HCT116 (cell line): Measurements from ENCODE around the gene SLC26A2. TPM values are rescaled to one million over a fixed set of nuclear protein-coding genes. Genes with fewer than 3 reads are reported as not detected.

ENCODE experiments used
- ATAC-seq: fragments of 200-7000 bp; cut with Tn5 transposase; 2 replicates; pipeline ENCODE4 v1.9.1; 2020; ENCODE audit warnings: mild to moderate bottlenecking, moderate library complexity
- BruUV-seq: library from RNA; stranded (reverse); fragments of 400-500 nt; replicated peaks from 2 replicates; lab custom pipeline; 2021; lab: Mats Ljungman, UMichigan
- CTCF ChIA-PET: fragments of 300-600 bp; sonication (Branson Sonifier 250); formaldehyde crosslinking; loops from one replicate; lab custom pipeline; 2021; ENCODE audit warnings: antibody characterized with exemption; lab: Charles Lee
- POLR2A ChIA-PET: fragments of 300-600, 350-600 bp; sonication (Branson Sonifier 250); formaldehyde crosslinking; loops from one replicate; lab custom pipeline; 2021; ENCODE audit warnings: antibody characterized with exemption; lab: Charles Lee
- RAD21 ChIA-PET, 2 experiments: fragments of 300-600 bp; sonication (Branson Sonifier 250); formaldehyde crosslinking; loops; one replicate each; lab custom pipeline; 2023; ENCODE audit warnings: low total read pairs in 2 of 2; ENCODE audit not compliant: uncharacterized antibody in 2 of 2, unreplicated experiment in 2 of 2, low non-redundant PET in 1 of 2; lab: Charles Lee
- DNase-seq: peaks from one replicate; pipeline ENCODE4 v3.0.0-alpha.2; 2010; ENCODE audit warnings: low read depth, low spot score
- H2AFZ ChIP-seq: fragments of 200-600 bp; shearing (Covaris generic), sonication (generic); 2 replicates; pipeline ENCODE4 v1.6.1; 2017; ENCODE audit warnings: low read depth, mixed run types, mixed read lengths, antibody characterized with exemption, low read length; ENCODE audit not compliant: poor library complexity, severe bottlenecking
- H3K27ac ChIP-seq: 2 replicates; pipeline ENCODE4 v1.5.1; 2012; ENCODE audit warnings: low read depth, low read length
- H3K27me3 ChIP-seq: fragments of 200-600 bp; sonication (generic); 2 replicates; pipeline ENCODE4 v1.6.1; 2016; ENCODE audit warnings: mixed run types, low read length, mixed read lengths; ENCODE audit not compliant: insufficient read depth
- H3K36me3 ChIP-seq, 2 experiments: fragments of 200-500 bp in 1 of 2; fragments of 200-600 bp in 1 of 2; sonication (Bioruptor generic) in 1 of 2; sonication (generic) in 1 of 2; 2 replicates each; pipeline versions ENCODE4 v1.5.1 to v1.6.1; 2014 to 2016; ENCODE audit warnings: low read length in 2 of 2, inconsistent platforms in 1 of 2, mixed read lengths in 1 of 2, mixed run types in 1 of 2; ENCODE audit not compliant: insufficient read depth in 2 of 2, control insufficient read depth in 1 of 2
- H3K4me1 ChIP-seq, 2 experiments: fragments of 200-600 bp in 1 of 2; sonication (generic) in 1 of 2; 2 replicates each; pipeline versions ENCODE4 v1.5.1 to v1.6.1; 2012 to 2017; ENCODE audit warnings: low read length in 2 of 2, inconsistent platforms in 1 of 2, mild to moderate bottlenecking in 1 of 2, mixed read lengths in 1 of 2, mixed run types in 1 of 2, moderate library complexity in 1 of 2; ENCODE audit not compliant: insufficient read depth in 2 of 2, control insufficient read depth in 1 of 2
- H3K4me2 ChIP-seq: fragments of 200-600 bp; sonication (generic); 2 replicates; pipeline ENCODE4 v1.6.1; 2017; ENCODE audit warnings: mixed run types, low read length, mixed read lengths
- H3K4me3 ChIP-seq, 2 experiments: fragments of 200-600 bp in 1 of 2; sonication (generic) in 1 of 2; replicated peaks in 1 of 2; 2 replicates each; pipeline ENCODE4 v1.5.1; 2011 to 2016; ENCODE audit warnings: low read length in 2 of 2, control low read depth in 1 of 2, low read depth in 1 of 2, mild to moderate bottlenecking in 1 of 2, mixed read lengths in 1 of 2, mixed run types in 1 of 2
- H3K79me2 ChIP-seq: fragments of 200-600 bp; sonication (generic); 2 replicates; pipeline ENCODE4 v1.6.1; 2017; ENCODE audit warnings: mild to moderate bottlenecking, mixed run types, low read length, moderate library complexity, mixed read lengths; ENCODE audit not compliant: insufficient read depth
- H3K9ac ChIP-seq: fragments of 200-600 bp; sonication (generic); 2 replicates; pipeline ENCODE4 v1.6.1; 2016; ENCODE audit warnings: low read length, mixed read lengths
- H3K9me2 ChIP-seq: fragments of 200-600 bp; sonication (generic), shearing (Covaris generic); 2 replicates; pipeline ENCODE4 v1.6.1; 2017; ENCODE audit warnings: mixed run types, mild to moderate bottlenecking, moderate library complexity; ENCODE audit not compliant: insufficient read depth
- H3K9me3 ChIP-seq, 2 experiments: fragments of 200-500 bp in 1 of 2; fragments of 200-600 bp in 1 of 2; sonication (Bioruptor generic) in 1 of 2; sonication (generic) in 1 of 2; 2 replicates each; pipeline ENCODE4 v1.6.1; 2014 to 2017; ENCODE audit warnings: low read length in 2 of 2, mixed read lengths in 2 of 2, inconsistent platforms in 1 of 2, low read depth in 1 of 2, mild to moderate bottlenecking in 1 of 2, mixed run types in 1 of 2, moderate library complexity in 1 of 2; ENCODE audit not compliant: control insufficient read depth in 1 of 2, insufficient read depth in 1 of 2
- H4K20me1 ChIP-seq: fragments of 200-600 bp; sonication (generic), shearing (Covaris generic); 2 replicates; pipeline ENCODE4 v1.6.1; 2017; ENCODE audit warnings: mixed run types, mild to moderate bottlenecking, moderate library complexity; ENCODE audit not compliant: insufficient read depth
- CBX3 ChIP-seq: IDR thresholded peaks from 2 replicates; pipeline ENCODE4 v1.6.1; 2012; ENCODE audit warnings: low read depth
- EGR1 ChIP-seq: IDR thresholded peaks from 2 replicates; pipeline ENCODE4 v1.6.1; 2012; ENCODE audit warnings: low read depth
- EZH2 ChIP-seq: fragments of 200-600 bp; sonication (generic); IDR thresholded peaks from 2 replicates; pipeline ENCODE4 v1.6.1; 2017; ENCODE audit warnings: antibody characterized with exemption, mixed run types
- EZH2phosphoT487 ChIP-seq: fragments of 200-600 bp; IDR thresholded peaks from 2 replicates; pipeline ENCODE4 v1.6.1; 2018; ENCODE audit warnings: antibody characterized with exemption, borderline replicate concordance
- FOSL1 ChIP-seq: IDR thresholded peaks from 2 replicates; pipeline ENCODE4 v1.6.1; 2012; ENCODE audit warnings: low read depth
- JUND ChIP-seq: IDR thresholded peaks from 2 replicates; pipeline ENCODE4 v1.6.1; 2012
- POLR2A ChIP-seq: IDR thresholded peaks from 2 replicates; pipeline ENCODE4 v1.7.0; 2011; ENCODE audit warnings: borderline replicate concordance; ENCODE audit not compliant: insufficient read depth, insufficient read length; ENCODE audit errors: extremely low read depth
- POLR2AphosphoS5 ChIP-seq: IDR thresholded peaks from 2 replicates; pipeline ENCODE4 v1.6.1; 2011; ENCODE audit warnings: mild to moderate bottlenecking, low read depth, low read length, moderate library complexity
- RAD21 ChIP-seq: IDR thresholded peaks from 2 replicates; pipeline ENCODE4 v1.6.1; 2012; ENCODE audit warnings: low read depth, mild to moderate bottlenecking
- TCF7L2 ChIP-seq: IDR thresholded peaks from 2 replicates; pipeline ENCODE4 v1.7.0; 2011; ENCODE audit warnings: borderline replicate concordance, inconsistent platforms; ENCODE audit not compliant: insufficient read depth, insufficient read length; ENCODE audit errors: extremely low read depth
- YY1 ChIP-seq: IDR thresholded peaks from 2 replicates; pipeline ENCODE4 v1.6.1; 2011; ENCODE audit warnings: low read length, low read depth, moderate library complexity, mild to moderate bottlenecking; ENCODE audit not compliant: insufficient replicate concordance; ENCODE audit errors: extremely low read depth
- ZFX ChIP-seq: fragments of 450-650 bp; IDR thresholded peaks from 2 replicates; pipeline ENCODE4 v1.6.1; 2017
- intact Hi-C: fragments of 100-400 bp; cut with micrococcal nuclease; formaldehyde crosslinking; loops from 2 replicates; pipeline ENCODE4 v1.10.0; 2022
- total RNA-seq: library from RNA; stranded (reverse); gene quantifications from one replicate; pipeline ENCODE4 v1.2.1, GENCODE V29; 2021; ENCODE audit not compliant: unreplicated experiment
- TF ChIP-seq, protein P1 (sequence below): IDR thresholded peaks from 2 replicates; pipeline ENCODE4 v1.6.1; 2012
- TF ChIP-seq, protein P2 (sequence below), 3 experiments: fragments of 200-600 bp in 1 of 3; sonication (generic) in 1 of 3; IDR thresholded peaks in 2 of 3; conservative IDR thresholded peaks in 1 of 3; 2 replicates each; pipeline ENCODE4 v1.5.1; 2012 to 2017; ENCODE audit warnings: low read depth in 2 of 3, low read length in 2 of 3, antibody characterized with exemption in 1 of 3, borderline replicate concordance in 1 of 3, control low read depth in 1 of 3, mild to moderate bottlenecking in 1 of 3, mixed read lengths in 1 of 3, mixed run types in 1 of 3, moderate library complexity in 1 of 3; ENCODE audit not compliant: insufficient read depth in 1 of 3
- TF ChIP-seq, protein P3 (sequence below): IDR thresholded peaks from 2 replicates; pipeline ENCODE4 v1.6.1; 2012

The SLC26A2 gene
- total RNA-seq, 1 experiment from 2014 or later: 7.8 TPM

DNA sequence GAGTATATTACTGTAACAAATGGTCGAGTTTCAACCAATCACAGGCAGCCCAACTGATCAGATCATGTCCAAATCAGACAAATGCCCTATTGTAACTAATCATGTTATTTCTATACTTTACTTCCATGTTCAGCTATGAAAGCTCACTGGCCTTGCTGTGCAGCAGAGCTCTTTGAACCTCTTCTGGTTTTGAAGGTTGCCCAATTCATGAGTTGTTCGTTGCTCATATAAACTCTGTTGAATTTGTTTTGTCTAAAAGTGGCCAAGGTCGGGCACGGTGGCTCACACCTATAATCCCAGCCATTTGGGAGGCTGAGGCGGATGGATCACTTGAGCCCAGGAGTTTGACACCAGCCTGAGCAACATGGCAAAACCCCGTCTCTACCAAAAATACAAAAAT is 37.6 kb upstream of the SLC26A2 start:
- Histone ChIP-seq H3K27ac (no peak overlapping the region), H3K27me3 (no peaks in the 10 kb centered on the region), H3K4me3 (no peak overlapping the region), H3K9me3 (no peaks in the 10 kb centered on the region), H4K20me1 (no peaks in the 10 kb centered on the region), H3K9me2 (no peaks in the 10 kb centered on the region), H2AFZ (no peak overlapping the region), H3K36me3 (no peaks in the 10 kb centered on the region), H3K9ac (no peak overlapping the region), H3K4me2 (no peak overlapping the region), H3K79me2 (no peaks in the 10 kb centered on the region), H3K4me1 (no peaks in the 10 kb centered on the region)
- CTCF ChIA-PET: interaction anchor here (1.1 kb wide), 1 partner anchor 19 kb away, joined by 3 read pairs; no protein-coding TSS in a partner anchor
- POLR2A ChIA-PET: no interaction called here
- RAD21 ChIA-PET: no interaction called here
- no TSS peak for BruUV-seq
- DNase-seq (no peak), ATAC-seq (no peak)
- TF ChIP-seq EZH2: no peak
- no peak for TF ChIP-seq FOSL1
- no peak for TF ChIP-seq CBX3
- TF ChIP-seq, protein P1, sequence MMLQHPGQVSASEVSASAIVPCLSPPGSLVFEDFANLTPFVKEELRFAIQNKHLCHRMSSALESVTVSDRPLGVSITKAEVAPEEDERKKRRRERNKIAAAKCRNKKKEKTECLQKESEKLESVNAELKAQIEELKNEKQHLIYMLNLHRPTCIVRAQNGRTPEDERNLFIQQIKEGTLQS: no peak
- TF ChIP-seq ZFX: no peak
- TF ChIP-seq TCF7L2: no peak
- TF ChIP-seq RAD21: no peak
- no peak for TF ChIP-seq JUND
- no peak for TF ChIP-seq POLR2AphosphoS5
- intact Hi-C loops: no loop called here

DNA sequence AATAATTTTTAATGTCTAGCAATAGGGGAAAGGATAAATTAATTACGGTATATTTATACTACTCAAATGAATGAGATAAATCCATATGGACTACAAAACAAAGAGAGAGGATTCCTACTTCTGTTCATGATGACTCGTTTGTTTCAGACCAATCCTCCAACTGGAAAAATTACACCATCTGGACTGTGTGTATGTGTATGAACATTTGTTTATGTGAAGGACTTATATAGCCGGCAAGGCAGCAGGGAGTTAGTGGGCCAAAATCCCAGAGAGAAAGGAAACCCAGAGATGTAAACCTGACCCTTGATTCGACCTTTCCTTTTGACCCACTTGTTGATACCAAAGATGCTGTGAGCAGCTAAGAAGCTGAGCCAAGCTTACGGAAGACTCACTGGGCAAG is 36.1 kb upstream of the SLC26A2 start:
- H3K4me3 ChIP-seq: no peak overlapping the region
- no TSS peak for BruUV-seq
- no peak overlapping the region for H2AFZ ChIP-seq
- no peaks in the 10 kb centered on the region for H3K9me3 ChIP-seq
- ChIA-PET POLR2A (no interaction called here), RAD21 (no interaction called here), CTCF (no interaction called here)
- no peak overlapping the region for H3K9ac ChIP-seq
- H3K36me3 ChIP-seq: no peaks in the 10 kb centered on the region
- no peaks in the 10 kb centered on the region for H3K4me1 ChIP-seq
- H3K27me3 ChIP-seq: no peaks in the 10 kb centered on the region
- H3K79me2 ChIP-seq: no peaks in the 10 kb centered on the region
- no peaks in the 10 kb centered on the region for H3K9me2 ChIP-seq
- H4K20me1 ChIP-seq: no peaks in the 10 kb centered on the region
- intact Hi-C loops: no loop called here
- ATAC-seq (no peak), DNase-seq (no peak)
- H3K27ac ChIP-seq: no peak overlapping the region
- no peak overlapping the region for H3K4me2 ChIP-seq
- TF ChIP-seq EZH2phosphoT487 (no peak), JUND (no peak), RAD21 (no peak), ZFX (no peak), POLR2A (no peak), YY1 (no peak), EGR1 (no peak)
- TF ChIP-seq, protein P2, sequence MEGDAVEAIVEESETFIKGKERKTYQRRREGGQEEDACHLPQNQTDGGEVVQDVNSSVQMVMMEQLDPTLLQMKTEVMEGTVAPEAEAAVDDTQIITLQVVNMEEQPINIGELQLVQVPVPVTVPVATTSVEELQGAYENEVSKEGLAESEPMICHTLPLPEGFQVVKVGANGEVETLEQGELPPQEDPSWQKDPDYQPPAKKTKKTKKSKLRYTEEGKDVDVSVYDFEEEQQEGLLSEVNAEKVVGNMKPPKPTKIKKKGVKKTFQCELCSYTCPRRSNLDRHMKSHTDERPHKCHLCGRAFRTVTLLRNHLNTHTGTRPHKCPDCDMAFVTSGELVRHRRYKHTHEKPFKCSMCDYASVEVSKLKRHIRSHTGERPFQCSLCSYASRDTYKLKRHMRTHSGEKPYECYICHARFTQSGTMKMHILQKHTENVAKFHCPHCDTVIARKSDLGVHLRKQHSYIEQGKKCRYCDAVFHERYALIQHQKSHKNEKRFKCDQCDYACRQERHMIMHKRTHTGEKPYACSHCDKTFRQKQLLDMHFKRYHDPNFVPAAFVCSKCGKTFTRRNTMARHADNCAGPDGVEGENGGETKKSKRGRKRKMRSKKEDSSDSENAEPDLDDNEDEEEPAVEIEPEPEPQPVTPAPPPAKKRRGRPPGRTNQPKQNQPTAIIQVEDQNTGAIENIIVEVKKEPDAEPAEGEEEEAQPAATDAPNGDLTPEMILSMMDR (IDR thresholded peaks at IDR 0.05 in 2 of 3, conservative IDR thresholded peaks at IDR 0.05 in 1 of 3; ENCODE audit: borderline replicate concordance in 1 of 3, insufficient read depth in 1 of 3, low read depth in 2 of 3, low read length in 2 of 3): no peak
- TF ChIP-seq, protein P3, sequence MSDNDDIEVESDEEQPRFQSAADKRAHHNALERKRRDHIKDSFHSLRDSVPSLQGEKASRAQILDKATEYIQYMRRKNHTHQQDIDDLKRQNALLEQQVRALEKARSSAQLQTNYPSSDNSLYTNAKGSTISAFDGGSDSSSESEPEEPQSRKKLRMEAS: no peak
